Measurements from ENCODE around the gene TMEM123. TPM values are rescaled to one million over a fixed set of nuclear protein-coding genes. Genes with fewer than 3 reads are reported as not detected.

TMEM123 gene
- total RNA-seq, 2 experiments from 2014 or later = 434 to 461 TPM

GRCh38 chr11:102471474-102471873 lies 18.9 kb upstream of the TMEM123 start:
- ChIA-PET POLR2A (interaction anchor here (1.0 to 1.6 kb wide), 2 partner anchors 16 to 18 kb away, joined by 4 to 8 read pairs; no protein-coding TSS in a partner anchor), CTCF (interaction anchor here (1.2 kb wide), 1 partner anchor 81 kb away, joined by 4 read pairs; no protein-coding TSS in a partner anchor)
- H3K4me3 Mint-ChIP-seq = no peak overlapping the region
- H3K9me3 Mint-ChIP-seq (ENCODE audit: insufficient read depth) = no peaks in the 10 kb centered on the region
- H3K4me1 Mint-ChIP-seq (ENCODE audit: low read depth) = peaks cover 84% of the 10 kb centered on the region
- DNase-seq = no peak
- no peak for ATAC-seq
- peak overlapping the region; percentile 18 for H3K27ac Mint-ChIP-seq
- H3K36me3 Mint-ChIP-seq (ENCODE audit: low read depth) = peaks cover 3% of the 10 kb centered on the region
- no peaks in the 10 kb centered on the region for H3K27me3 Mint-ChIP-seq (ENCODE audit: low read depth)

- peak overlapping the region; percentile 43 for H3K27ac Mint-ChIP-seq
- ATAC-seq (peak; percentile 71), DNase-seq (peak; percentile 57)
- no peaks in the 10 kb centered on the region for H3K9me3 Mint-ChIP-seq (ENCODE audit: insufficient read depth)
- ChIA-PET POLR2A (no interaction called here), CTCF (interaction anchor here (1.2 kb wide), 1 partner anchor 80 kb away, joined by 4 read pairs; no protein-coding TSS in a partner anchor)
- peaks cover 89% of the 10 kb centered on the region for H3K4me1 Mint-ChIP-seq (ENCODE audit: low read depth)
- peaks cover 3% of the 10 kb centered on the region for H3K36me3 Mint-ChIP-seq (ENCODE audit: low read depth)
- H3K27me3 Mint-ChIP-seq (ENCODE audit: low read depth) = no peaks in the 10 kb centered on the region
- H3K4me3 Mint-ChIP-seq = peak overlapping the region; percentile 58
Measured at GRCh38 chr11:102470251-102470650, 17.7 kb upstream of the TMEM123 start.

GRCh38 chr11:102469196-102469821 lies 16.7 kb upstream of the TMEM123 start:
- DNase-seq (no peak), ATAC-seq (no peak)
- H3K9me3 Mint-ChIP-seq (ENCODE audit: insufficient read depth) = no peaks in the 10 kb centered on the region
- H3K36me3 Mint-ChIP-seq (ENCODE audit: low read depth) = no peaks in the 10 kb centered on the region
- ChIA-PET CTCF (no interaction called here), POLR2A (no interaction called here)
- H3K27ac Mint-ChIP-seq = no peak overlapping the region
- H3K27me3 Mint-ChIP-seq (ENCODE audit: low read depth) = no peaks in the 10 kb centered on the region
- H3K4me3 Mint-ChIP-seq = peak overlapping the region; percentile 58
- H3K4me1 Mint-ChIP-seq (ENCODE audit: low read depth) = peaks cover 89% of the 10 kb centered on the region

DNA sequence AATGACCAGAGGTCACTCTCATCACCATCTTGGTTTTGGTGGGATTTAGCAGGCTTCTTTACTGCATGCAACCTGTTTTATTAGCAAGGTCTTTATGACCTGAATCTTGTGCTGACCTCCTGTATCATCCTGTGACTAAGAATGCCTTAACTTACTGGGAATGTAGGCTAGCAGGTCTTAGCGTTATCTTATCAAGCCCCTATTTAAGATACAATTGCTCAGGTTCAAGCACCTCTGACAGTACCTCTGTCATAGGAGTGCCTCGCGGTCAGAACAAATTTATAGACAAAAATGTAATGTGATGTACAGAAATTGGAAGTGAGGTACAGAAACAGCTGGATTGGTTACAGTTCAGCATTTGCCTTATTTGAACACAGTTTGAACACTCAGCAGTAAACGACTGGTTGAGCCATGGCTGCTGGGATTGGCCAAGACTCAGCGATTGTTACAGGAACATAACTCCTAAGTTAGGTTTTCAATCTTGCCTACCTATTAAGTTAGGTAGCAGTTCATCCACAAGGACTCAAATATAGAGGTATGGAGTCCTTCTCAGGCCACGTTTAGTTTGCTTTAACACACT lies 16.1 kb upstream of the TMEM123 start:
- Mint-ChIP-seq H3K9me3 (ENCODE audit: insufficient read depth) (no peaks in the 10 kb centered on the region), H3K4me1 (ENCODE audit: low read depth) (peaks cover 85% of the 10 kb centered on the region), H3K36me3 (ENCODE audit: low read depth) (no peaks in the 10 kb centered on the region), H3K27ac (no peak overlapping the region), H3K4me3 (no peak overlapping the region), H3K27me3 (ENCODE audit: low read depth) (no peaks in the 10 kb centered on the region)
- ChIA-PET CTCF (no interaction called here), POLR2A (no interaction called here)
- DNase-seq (no peak), ATAC-seq (no peak)

- no peak for ATAC-seq
- Mint-ChIP-seq H3K27me3 (ENCODE audit: low read depth) (no peaks in the 10 kb centered on the region), H3K27ac (peak overlapping the region; percentile 1), H3K9me3 (ENCODE audit: insufficient read depth) (no peaks in the 10 kb centered on the region), H3K36me3 (ENCODE audit: low read depth) (no peaks in the 10 kb centered on the region), H3K4me3 (peak overlapping the region; percentile 20), H3K4me1 (ENCODE audit: low read depth) (peaks cover 81% of the 10 kb centered on the region)
- POLR2A ChIA-PET = no interaction called here
- no peak for DNase-seq
- CTCF ChIA-PET = interaction anchor here (0.8 to 2.1 kb wide), 6 partner anchors 8 to 150 kb away, joined by 3 to 6 read pairs (median 4); no protein-coding TSS in a partner anchor
Measured at GRCh38 chr11:102467853-102468580, 15.5 kb upstream of the TMEM123 start.

- ChIA-PET CTCF (interaction anchor here (0.8 to 2.1 kb wide), 7 partner anchors 9 to 199 kb away, joined by 3 to 6 read pairs (median 4); no protein-coding TSS in a partner anchor), POLR2A (no interaction called here)
- Mint-ChIP-seq H3K27me3 (ENCODE audit: low read depth) (no peaks in the 10 kb centered on the region), H3K9me3 (ENCODE audit: insufficient read depth) (no peaks in the 10 kb centered on the region), H3K4me1 (ENCODE audit: low read depth) (peaks cover 85% of the 10 kb centered on the region), H3K4me3 (no peak overlapping the region), H3K36me3 (ENCODE audit: low read depth) (no peaks in the 10 kb centered on the region), H3K27ac (no peak overlapping the region)
- DNase-seq (no peak), ATAC-seq (no peak)
Measured at GRCh38 chr11:102467080-102467708, 14.6 kb upstream of the TMEM123 start.

DNA sequence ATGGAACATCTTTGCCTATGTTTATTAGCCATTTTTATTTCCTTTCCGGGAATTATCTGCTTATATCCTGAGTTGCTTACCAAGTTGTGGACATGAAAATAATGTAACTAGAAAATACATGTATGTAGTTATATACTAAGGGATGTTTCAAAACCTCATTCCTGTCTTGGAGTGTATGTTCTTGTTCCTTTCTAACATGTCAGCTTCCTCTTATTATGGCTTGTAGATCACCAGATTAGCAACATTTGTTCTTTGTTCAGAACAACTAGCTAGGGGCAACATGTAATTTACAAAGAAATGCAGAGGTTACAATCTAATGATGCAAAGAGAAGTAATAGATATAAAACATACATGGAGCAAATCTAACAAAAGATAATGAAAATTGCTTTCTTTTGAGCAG lies 13.1 kb upstream of the TMEM123 start:
- no peak for DNase-seq
- no peak overlapping the region for H3K27ac Mint-ChIP-seq
- peaks cover 76% of the 10 kb centered on the region for H3K4me1 Mint-ChIP-seq (ENCODE audit: low read depth)
- H3K4me3 Mint-ChIP-seq = no peak overlapping the region
- ChIA-PET POLR2A (interaction anchor here (0.8 to 1.0 kb wide), 2 partner anchors 13 to 14 kb away, joined by 3 to 4 read pairs; no protein-coding TSS in a partner anchor), CTCF (interaction anchor here (0.8 to 1.5 kb wide), 5 partner anchors 14 to 201 kb away, joined by 3 to 7 read pairs (median 3); no protein-coding TSS in a partner anchor)
- no peaks in the 10 kb centered on the region for H3K36me3 Mint-ChIP-seq (ENCODE audit: low read depth)
- no peaks in the 10 kb centered on the region for H3K9me3 Mint-ChIP-seq (ENCODE audit: insufficient read depth)
- no peak for ATAC-seq
- H3K27me3 Mint-ChIP-seq (ENCODE audit: low read depth) = no peaks in the 10 kb centered on the region

DNA sequence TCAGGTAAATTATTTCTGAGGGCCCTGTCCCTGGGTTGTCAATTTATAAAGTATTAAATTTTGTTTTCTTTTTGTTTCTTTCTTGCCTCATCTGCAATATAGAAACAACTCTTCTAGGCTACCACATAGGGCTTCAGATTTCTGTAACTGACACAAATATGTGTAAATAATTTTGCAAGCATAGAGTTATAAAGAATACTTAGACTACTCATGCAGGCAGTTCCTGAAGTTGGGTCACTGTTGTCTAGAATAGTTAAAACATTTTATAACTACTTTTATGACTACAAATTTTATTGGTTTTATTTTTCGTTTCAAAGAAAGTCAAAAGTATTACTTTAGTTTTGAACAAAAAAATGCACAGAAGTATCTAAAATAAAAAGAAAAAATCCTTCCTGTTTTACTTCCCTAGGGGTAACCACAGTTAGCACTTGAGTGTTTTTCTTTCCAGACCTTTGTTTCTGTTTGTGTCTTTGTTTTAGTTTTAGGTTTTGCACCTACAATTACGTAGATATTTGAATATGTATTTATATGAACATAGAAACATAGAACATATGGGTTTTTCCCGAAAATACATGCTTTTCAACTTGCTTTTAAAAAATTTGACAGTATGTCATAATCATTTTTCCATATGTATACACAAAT lies 12.4 kb upstream of the TMEM123 start:
- no peak for ATAC-seq
- peaks cover 72% of the 10 kb centered on the region for H3K4me1 Mint-ChIP-seq (ENCODE audit: low read depth)
- H3K27me3 Mint-ChIP-seq (ENCODE audit: low read depth) = no peaks in the 10 kb centered on the region
- DNase-seq = no peak
- H3K36me3 Mint-ChIP-seq (ENCODE audit: low read depth) = no peaks in the 10 kb centered on the region
- POLR2A ChIA-PET = no interaction called here
- H3K4me3 Mint-ChIP-seq = no peak overlapping the region
- CTCF ChIA-PET = interaction anchor here (1.4 kb wide), 1 partner anchor 31 kb away, joined by 7 read pairs; no protein-coding TSS in a partner anchor
- no peak overlapping the region for H3K27ac Mint-ChIP-seq
- no peaks in the 10 kb centered on the region for H3K9me3 Mint-ChIP-seq (ENCODE audit: insufficient read depth)

DNA sequence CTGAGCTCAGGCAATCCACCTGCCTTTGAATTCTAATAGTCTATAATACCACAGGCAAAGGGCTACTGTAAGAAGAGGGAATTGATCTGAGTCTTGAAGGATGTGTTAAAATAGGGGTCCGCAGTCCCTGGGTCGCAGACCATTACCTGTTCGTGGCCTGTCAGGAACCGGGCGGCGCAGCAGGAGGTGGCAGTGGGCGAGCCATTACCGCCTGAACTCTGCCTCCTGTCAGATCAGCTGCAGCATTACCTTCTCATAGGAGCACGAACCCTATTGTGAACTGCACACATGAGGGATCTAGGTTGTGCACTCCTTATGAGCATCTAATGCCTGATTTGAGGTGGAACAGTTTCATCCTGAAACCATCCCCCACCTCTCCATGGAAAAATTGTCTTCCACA lies 11.5 kb upstream of the TMEM123 start:
- Mint-ChIP-seq H3K4me1 (ENCODE audit: low read depth) (peaks cover 72% of the 10 kb centered on the region), H3K9me3 (ENCODE audit: insufficient read depth) (no peaks in the 10 kb centered on the region), H3K36me3 (ENCODE audit: low read depth) (no peaks in the 10 kb centered on the region), H3K27ac (no peak overlapping the region), H3K4me3 (no peak overlapping the region), H3K27me3 (ENCODE audit: low read depth) (no peaks in the 10 kb centered on the region)
- CTCF ChIA-PET = no interaction called here
- DNase-seq (no peak), ATAC-seq (no peak)
- POLR2A ChIA-PET = no interaction called here

GRCh38 chr11:102462610-102463009 lies 10.0 kb upstream of the TMEM123 start:
- POLR2A ChIA-PET = no interaction called here
- Mint-ChIP-seq H3K27ac (no peak overlapping the region), H3K9me3 (ENCODE audit: insufficient read depth) (no peaks in the 10 kb centered on the region), H3K36me3 (ENCODE audit: low read depth) (no peaks in the 10 kb centered on the region), H3K4me3 (no peak overlapping the region), H3K4me1 (ENCODE audit: low read depth) (peaks cover 72% of the 10 kb centered on the region), H3K27me3 (ENCODE audit: low read depth) (no peaks in the 10 kb centered on the region)
- CTCF ChIA-PET = interaction anchor here (0.7 to 1.3 kb wide), 5 partner anchors 9 to 168 kb away, joined by 3 to 5 read pairs (median 4); no protein-coding TSS in a partner anchor
- ATAC-seq = no peak
- DNase-seq = no peak

DNA sequence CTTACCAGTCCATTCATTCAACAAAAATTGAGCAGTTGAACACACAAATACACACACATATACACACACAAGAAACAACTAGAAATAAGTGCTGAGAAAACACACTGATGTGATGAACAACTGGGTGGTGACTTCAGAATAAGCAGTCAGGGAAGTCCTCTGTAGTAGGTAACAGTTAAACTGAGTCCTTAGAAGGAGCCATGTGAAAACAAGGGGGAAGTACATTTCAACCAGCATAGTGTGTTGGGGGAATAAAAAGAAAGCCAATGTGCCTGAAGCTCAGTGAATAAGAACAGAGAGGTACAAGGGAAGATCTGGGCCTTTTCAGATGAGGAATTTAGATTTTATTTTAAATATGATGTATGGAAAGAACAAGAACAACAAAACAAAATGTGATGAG lies 6.8 kb upstream of the TMEM123 start:
- peaks cover 72% of the 10 kb centered on the region for H3K4me1 Mint-ChIP-seq (ENCODE audit: low read depth)

More for the DNA sequence above, 6.8 kb upstream of the TMEM123 start:
- no peak overlapping the region for H3K27ac Mint-ChIP-seq
- ChIA-PET POLR2A (interaction anchor here (1.0 kb wide), 1 partner anchor 17 kb away, joined by 3 read pairs; no protein-coding TSS in a partner anchor), CTCF (interaction anchor here (1.4 kb wide), 1 partner anchor 37 kb away, joined by 3 read pairs; no protein-coding TSS in a partner anchor)
- ATAC-seq (no peak), DNase-seq (no peak)
- no peaks in the 10 kb centered on the region for H3K9me3 Mint-ChIP-seq (ENCODE audit: insufficient read depth)
- H3K4me3 Mint-ChIP-seq = no peak overlapping the region
- no peaks in the 10 kb centered on the region for H3K27me3 Mint-ChIP-seq (ENCODE audit: low read depth)
- H3K36me3 Mint-ChIP-seq (ENCODE audit: low read depth) = peaks cover 3% of the 10 kb centered on the region
